ENCODE measurements around the gene FADS3. TPM values are rescaled to one million over a fixed set of nuclear protein-coding genes. Genes with fewer than 3 reads are reported as not detected.

FADS3 gene
- total and polyA plus RNA-seq, 2 of the 13 experiments (the other 11 are each of a cell fraction or from before 2014, with no cell fraction given): 13.4 to 23.2 TPM

- TF ChIP-seq SNAI1 (CRISPR knock-in tag; IDR thresholded peaks at IDR 0.05; ENCODE audit: borderline replicate concordance): no peak
- no peak for TF ChIP-seq HNF1A (IDR thresholded peaks at IDR 0.05; ENCODE audit: low read depth)
- peak; percentile 19; the same call in 1 of the 2 replicates for TF ChIP-seq HNF1A (CRISPR knock-in tag; IDR thresholded peaks at IDR 0.05; ENCODE audit: borderline replicate concordance)
- TF ChIP-seq NBN (conservative IDR thresholded peaks at IDR 0.05): no peak
- no peak for TF ChIP-seq ELF4 (CRISPR knock-in tag; IDR thresholded peaks at IDR 0.05; ENCODE audit: borderline replicate concordance)
- no peak for TF ChIP-seq ZNF589 (CRISPR knock-in tag; conservative IDR thresholded peaks at IDR 0.05)
- no peak for TF ChIP-seq NFE2L1 (CRISPR knock-in tag; IDR thresholded peaks at IDR 0.05; ENCODE audit: borderline replicate concordance)
- TF ChIP-seq SSRP1 (CRISPR knock-in tag; IDR thresholded peaks at IDR 0.05): no peak
- no peak for TF ChIP-seq ZBTB21 (CRISPR knock-in tag; IDR thresholded peaks at IDR 0.05)
- TF ChIP-seq NFE2L2 (IDR thresholded peaks at IDR 0.05; ENCODE audit: low read length): no peak
- no peak for TF ChIP-seq JUND (CRISPR knock-in tag; IDR thresholded peaks at IDR 0.05)
- TF ChIP-seq E2F2 (CRISPR knock-in tag; IDR thresholded peaks at IDR 0.05; ENCODE audit: borderline replicate concordance): no peak
- TF ChIP-seq RBAK (CRISPR knock-in tag; IDR thresholded peaks at IDR 0.05): no peak
- TF ChIP-seq, protein P1, sequence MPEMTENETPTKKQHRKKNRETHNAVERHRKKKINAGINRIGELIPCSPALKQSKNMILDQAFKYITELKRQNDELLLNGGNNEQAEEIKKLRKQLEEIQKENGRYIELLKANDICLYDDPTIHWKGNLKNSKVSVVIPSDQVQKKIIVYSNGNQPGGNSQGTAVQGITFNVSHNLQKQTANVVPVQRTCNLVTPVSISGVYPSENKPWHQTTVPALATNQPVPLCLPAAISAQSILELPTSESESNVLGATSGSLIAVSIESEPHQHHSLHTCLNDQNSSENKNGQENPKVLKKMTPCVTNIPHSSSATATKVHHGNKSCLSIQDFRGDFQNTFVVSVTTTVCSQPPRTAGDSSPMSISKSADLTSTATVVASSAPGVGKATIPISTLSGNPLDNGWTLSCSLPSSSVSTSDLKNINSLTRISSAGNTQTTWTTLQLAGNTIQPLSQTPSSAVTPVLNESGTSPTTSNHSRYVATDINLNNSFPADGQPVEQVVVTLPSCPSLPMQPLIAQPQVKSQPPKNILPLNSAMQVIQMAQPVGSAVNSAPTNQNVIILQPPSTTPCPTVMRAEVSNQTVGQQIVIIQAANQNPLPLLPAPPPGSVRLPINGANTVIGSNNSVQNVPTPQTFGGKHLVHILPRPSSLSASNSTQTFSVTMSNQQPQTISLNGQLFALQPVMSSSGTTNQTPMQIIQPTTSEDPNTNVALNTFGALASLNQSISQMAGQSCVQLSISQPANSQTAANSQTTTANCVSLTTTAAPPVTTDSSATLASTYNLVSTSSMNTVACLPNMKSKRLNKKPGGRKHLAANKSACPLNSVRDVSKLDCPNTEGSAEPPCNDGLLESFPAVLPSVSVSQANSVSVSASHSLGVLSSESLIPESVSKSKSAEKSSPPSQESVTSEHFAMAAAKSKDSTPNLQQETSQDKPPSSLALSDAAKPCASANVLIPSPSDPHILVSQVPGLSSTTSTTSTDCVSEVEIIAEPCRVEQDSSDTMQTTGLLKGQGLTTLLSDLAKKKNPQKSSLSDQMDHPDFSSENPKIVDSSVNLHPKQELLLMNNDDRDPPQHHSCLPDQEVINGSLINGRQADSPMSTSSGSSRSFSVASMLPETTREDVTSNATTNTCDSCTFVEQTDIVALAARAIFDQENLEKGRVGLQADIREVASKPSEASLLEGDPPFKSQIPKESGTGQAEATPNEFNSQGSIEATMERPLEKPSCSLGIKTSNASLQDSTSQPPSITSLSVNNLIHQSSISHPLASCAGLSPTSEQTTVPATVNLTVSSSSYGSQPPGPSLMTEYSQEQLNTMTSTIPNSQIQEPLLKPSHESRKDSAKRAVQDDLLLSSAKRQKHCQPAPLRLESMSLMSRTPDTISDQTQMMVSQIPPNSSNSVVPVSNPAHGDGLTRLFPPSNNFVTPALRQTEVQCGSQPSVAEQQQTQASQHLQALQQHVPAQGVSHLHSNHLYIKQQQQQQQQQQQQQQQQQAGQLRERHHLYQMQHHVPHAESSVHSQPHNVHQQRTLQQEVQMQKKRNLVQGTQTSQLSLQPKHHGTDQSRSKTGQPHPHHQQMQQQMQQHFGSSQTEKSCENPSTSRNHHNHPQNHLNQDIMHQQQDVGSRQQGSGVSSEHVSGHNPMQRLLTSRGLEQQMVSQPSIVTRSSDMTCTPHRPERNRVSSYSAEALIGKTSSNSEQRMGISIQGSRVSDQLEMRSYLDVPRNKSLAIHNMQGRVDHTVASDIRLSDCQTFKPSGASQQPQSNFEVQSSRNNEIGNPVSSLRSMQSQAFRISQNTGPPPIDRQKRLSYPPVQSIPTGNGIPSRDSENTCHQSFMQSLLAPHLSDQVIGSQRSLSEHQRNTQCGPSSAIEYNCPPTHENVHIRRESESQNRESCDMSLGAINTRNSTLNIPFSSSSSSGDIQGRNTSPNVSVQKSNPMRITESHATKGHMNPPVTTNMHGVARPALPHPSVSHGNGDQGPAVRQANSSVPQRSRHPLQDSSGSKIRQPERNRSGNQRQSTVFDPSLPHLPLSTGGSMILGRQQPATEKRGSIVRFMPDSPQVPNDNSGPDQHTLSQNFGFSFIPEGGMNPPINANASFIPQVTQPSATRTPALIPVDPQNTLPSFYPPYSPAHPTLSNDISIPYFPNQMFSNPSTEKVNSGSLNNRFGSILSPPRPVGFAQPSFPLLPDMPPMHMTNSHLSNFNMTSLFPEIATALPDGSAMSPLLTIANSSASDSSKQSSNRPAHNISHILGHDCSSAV (CRISPR knock-in tag; IDR thresholded peaks at IDR 0.05; ENCODE audit: borderline replicate concordance): no peak
- TF ChIP-seq SYNCRIP (IDR thresholded peaks at IDR 0.05; ENCODE audit: insufficient read depth, low read depth, low read length): no peak
Measured at GRCh38 chr11:61827571-61828378, 63.6 kb downstream of the FADS3 start, which contains the start of gene FADS2 (continued).
